K562 (cell line): ENCODE measurements around the gene TRMT112. TPM values are rescaled to one million over a fixed set of nuclear protein-coding genes. Genes with fewer than 3 reads are reported as not detected.

Experiments used
- ARID3B ChIP-seq: fragments of 250-450 bp; sonication (Bioruptor Pico); IDR thresholded peaks from 2 replicates; pipeline ENCODE4 v1.4.0; 2020; ENCODE audit warnings: borderline replicate concordance
- ATF4 ChIP-seq: fragments of 450-650 bp; formaldehyde crosslinking; IDR thresholded peaks from 2 replicates; pipeline ENCODE4 v1.4.0; 2022; ENCODE audit warnings: mild to moderate bottlenecking, moderate library complexity
- BRD4 ChIP-seq: fragments of 200-600 bp; sonication (generic); IDR thresholded peaks from 2 replicates; pipeline ENCODE4 v1.6.1; 2017; ENCODE audit warnings: inconsistent platforms
- CC2D1A ChIP-seq: fragments of 450-650 bp; IDR thresholded peaks from 2 replicates; pipeline ENCODE4 v1.6.1; 2017; ENCODE audit warnings: mild to moderate bottlenecking
- EGR1 ChIP-seq: fragments of 450-650 bp; conservative IDR thresholded peaks from 2 replicates; pipeline ENCODE4 v1.6.1; 2017; ENCODE audit warnings: mild to moderate bottlenecking
- EZH2 ChIP-seq: IDR thresholded peaks from 2 replicates; pipeline ENCODE4 v1.6.1; 2012; ENCODE audit warnings: low read depth, mild to moderate bottlenecking, inconsistent platforms, low read length, borderline replicate concordance
- HMG20B ChIP-seq: fragments of 250-450 bp; sonication (Bioruptor Pico); IDR thresholded peaks from 2 replicates; pipeline ENCODE4 v1.5.0; 2021; ENCODE audit warnings: mild to moderate bottlenecking
- HMGN3 ChIP-seq: IDR thresholded peaks from 2 replicates; pipeline ENCODE4 v1.6.1; 2011; ENCODE audit warnings: borderline replicate concordance, low read depth, mild to moderate bottlenecking, mixed read lengths, low read length; ENCODE audit not compliant: insufficient read length; ENCODE audit errors: extremely low read depth
- KDM2B ChIP-seq: fragments of 250-450 bp; sonication (Bioruptor Pico); IDR thresholded peaks from 2 replicates; pipeline ENCODE4 v1.8.0; 2021; ENCODE audit warnings: mild to moderate bottlenecking, moderate library complexity
- LEF1 ChIP-seq: fragments of 450-650 bp; IDR thresholded peaks from 2 replicates; pipeline ENCODE4 v1.6.1; 2016; ENCODE audit warnings: mild to moderate bottlenecking
- NR2C2 ChIP-seq, 2 experiments: fragments of 200-800 bp in 1 of 2; sonication (Bioruptor generic) in 1 of 2; sonication (generic) in 1 of 2; formaldehyde crosslinking in 1 of 2; IDR thresholded peaks; 2 replicates each; pipeline versions ENCODE4 v1.6.1 to v1.8.0; 2016 to 2022; ENCODE audit warnings: mild to moderate bottlenecking in 1 of 2, missing compliant biosample characterization in 1 of 2, missing genetic modification characterization in 1 of 2, missing genetic modification reagents in 1 of 2
- PCBP2 ChIP-seq: fragments of 200-400 bp; formaldehyde crosslinking; IDR thresholded peaks from 2 replicates; pipeline ENCODE4 v1.6.1; 2018; ENCODE audit warnings: low read length, low read depth, mild to moderate bottlenecking, moderate library complexity; ENCODE audit not compliant: poor library complexity, severe bottlenecking
- PTTG1 ChIP-seq: fragments of 450-650 bp; IDR thresholded peaks from 2 replicates; pipeline ENCODE4 v1.6.1; 2016; ENCODE audit warnings: low read depth, mild to moderate bottlenecking, missing genetic modification characterization, missing compliant biosample characterization
- SMARCC2 ChIP-seq: fragments of 450-650 bp; IDR thresholded peaks from 2 replicates; pipeline ENCODE4 v1.6.1; 2017; ENCODE audit warnings: antibody characterized with exemption, moderate library complexity, mild to moderate bottlenecking, low read depth
- STAT5A ChIP-seq: IDR thresholded peaks from 2 replicates; pipeline ENCODE4 v1.6.1; 2012; ENCODE audit warnings: low read length, inconsistent platforms, borderline replicate concordance
- ZNF121 ChIP-seq: sonication (generic); formaldehyde crosslinking; conservative IDR thresholded peaks from 2 replicates; pipeline ENCODE4 v1.8.0; 2022; ENCODE audit warnings: missing genetic modification reagents
- ZNF507 ChIP-seq: conservative IDR thresholded peaks from 2 replicates; pipeline ENCODE4 v1.6.1; 2017; ENCODE audit warnings: missing genetic modification characterization, missing compliant biosample characterization
- ZNF766 ChIP-seq: fragments of 200-800 bp; sonication (Bioruptor generic); conservative IDR thresholded peaks from 2 replicates; pipeline ENCODE4 v1.6.1; 2016; ENCODE audit warnings: missing genetic modification characterization, missing compliant biosample characterization
- ZSCAN29 ChIP-seq: fragments of 450-650 bp; IDR thresholded peaks from 2 replicates; pipeline ENCODE4 v1.6.1; 2017
- polyA plus RNA-seq, 8 experiments: library from polyadenylated mRNA; depleted of rRNA in 4 of 8; stranded (reverse) in 5 of 8; unstranded in 3 of 8; fragments of >200 nt; fragmentation: Nextera tagmentation in 2 of 8; fragmentation: Illumina TruSeq in 1 of 8; extraction: Ambion mirVana in 2 of 8; extraction: Trizol in 1 of 8; gene quantifications; 2 replicates each; pipeline versions ENCODE4 v1.2.1 to v1.2.3, GENCODE V29; 2011 to 2014; ENCODE audit warnings: inconsistent platforms in 1 of 8, missing spikeins in 1 of 8
- total RNA-seq, 7 experiments: library from RNA; depleted of rRNA in 6 of 7; stranded (reverse); fragments of >200 nt in 6 of 7; fragmentation: Illumina TruSeq in 2 of 7; extraction: Trizol in 2 of 7; gene quantifications; 2 replicates each; pipeline versions ENCODE4 v1.2.1 to v1.2.3, GENCODE V29; 2011 to 2021; ENCODE audit warnings: low replicate concordance in 1 of 7
- TF ChIP-seq, protein P1 (sequence below): IDR thresholded peaks from 3 replicates; pipeline ENCODE4 v1.6.1; 2011; ENCODE audit warnings: borderline replicate concordance, mild to moderate bottlenecking, moderate library complexity; ENCODE audit not compliant: insufficient read length; ENCODE audit errors: extremely low read depth
- TF ChIP-seq, protein P2 (sequence below): fragments of 250-450 bp; sonication (Bioruptor Pico); IDR thresholded peaks from 2 replicates; pipeline ENCODE4 v1.8.0; 2021; ENCODE audit warnings: mild to moderate bottlenecking, moderate library complexity

The TRMT112 gene
- total and polyA plus RNA-seq, 9 of the 15 experiments (the other 6 are each of a cell fraction or from before 2014, with no cell fraction given), result 162 to 444 (median 300) TPM

DNA sequence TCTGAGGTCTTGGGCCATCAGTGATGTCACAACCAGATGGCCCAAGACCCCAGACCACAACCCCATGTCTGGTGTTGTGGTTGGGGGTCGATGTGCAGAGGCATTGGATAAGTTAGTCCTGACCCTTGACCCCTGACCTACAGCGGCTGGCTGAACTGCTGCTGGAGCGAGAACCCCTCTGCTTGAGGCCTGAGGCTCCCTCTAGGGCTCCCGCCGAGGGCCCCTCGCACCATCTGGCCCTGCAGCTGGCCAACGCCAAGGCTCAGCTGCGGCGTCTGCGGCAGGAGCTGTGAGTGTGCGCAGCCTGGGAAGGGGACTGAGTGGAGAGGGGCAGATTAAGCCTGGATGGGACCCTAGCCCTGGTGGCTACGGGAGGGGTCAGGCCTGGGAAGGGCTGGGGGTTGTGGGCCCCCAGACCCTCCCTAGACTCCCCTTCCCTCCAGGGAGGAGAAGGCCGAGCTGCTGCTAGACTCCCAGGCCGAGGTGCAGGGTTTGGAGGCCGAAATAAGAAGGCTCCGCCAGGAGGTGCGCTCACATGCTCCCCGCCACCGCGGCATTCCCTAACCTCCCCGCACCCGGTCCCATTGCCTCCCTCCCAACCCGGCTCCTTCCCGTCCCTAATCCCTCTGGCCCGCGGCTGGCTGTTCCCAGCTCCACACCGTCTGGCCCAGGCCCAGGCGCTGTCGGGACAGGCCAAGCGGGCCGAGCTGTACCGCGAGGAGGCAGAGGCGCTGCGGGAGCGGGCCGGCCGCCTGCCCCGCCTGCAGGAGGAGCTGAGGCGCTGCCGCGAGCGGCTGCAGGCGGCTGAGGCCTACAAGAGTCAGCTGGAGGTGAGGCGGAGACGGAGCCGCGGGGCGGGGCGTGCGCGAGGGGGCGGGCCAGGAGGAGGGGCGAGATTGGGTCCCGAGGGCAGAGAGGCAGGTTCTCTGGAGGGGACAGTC lies 24.8 kb upstream of the TRMT112 start (continued):
- TF ChIP-seq ATF4 (CRISPR knock-in tag) (no peak), NR2C2 (CRISPR knock-in tag; IDR thresholded peaks at IDR 0.05) (peak; percentile 88; the same call in 1 of the 2 replicates), NR2C2 (tag; IDR thresholded peaks at IDR 0.05) (peak; percentile 82), HMG20B (CRISPR knock-in tag) (no peak), ZNF766 (CRISPR knock-in tag) (no peak), HMGN3 (no peak), PTTG1 (no peak), LEF1 (no peak), ARID3B (no peak), ZNF121 (CRISPR knock-in tag) (no peak), EGR1 (peak; percentile 37; the same call in 1 of the 2 replicates), BRD4 (no peak), KDM2B (peak; percentile 15; the same call in 1 of the 2 replicates), EZH2 (no peak), CC2D1A (no peak), PCBP2 (no peak), SMARCC2 (no peak), ZSCAN29 (no peak), ZNF507 (tag) (no peak), STAT5A (no peak)
- TF ChIP-seq, protein P1, sequence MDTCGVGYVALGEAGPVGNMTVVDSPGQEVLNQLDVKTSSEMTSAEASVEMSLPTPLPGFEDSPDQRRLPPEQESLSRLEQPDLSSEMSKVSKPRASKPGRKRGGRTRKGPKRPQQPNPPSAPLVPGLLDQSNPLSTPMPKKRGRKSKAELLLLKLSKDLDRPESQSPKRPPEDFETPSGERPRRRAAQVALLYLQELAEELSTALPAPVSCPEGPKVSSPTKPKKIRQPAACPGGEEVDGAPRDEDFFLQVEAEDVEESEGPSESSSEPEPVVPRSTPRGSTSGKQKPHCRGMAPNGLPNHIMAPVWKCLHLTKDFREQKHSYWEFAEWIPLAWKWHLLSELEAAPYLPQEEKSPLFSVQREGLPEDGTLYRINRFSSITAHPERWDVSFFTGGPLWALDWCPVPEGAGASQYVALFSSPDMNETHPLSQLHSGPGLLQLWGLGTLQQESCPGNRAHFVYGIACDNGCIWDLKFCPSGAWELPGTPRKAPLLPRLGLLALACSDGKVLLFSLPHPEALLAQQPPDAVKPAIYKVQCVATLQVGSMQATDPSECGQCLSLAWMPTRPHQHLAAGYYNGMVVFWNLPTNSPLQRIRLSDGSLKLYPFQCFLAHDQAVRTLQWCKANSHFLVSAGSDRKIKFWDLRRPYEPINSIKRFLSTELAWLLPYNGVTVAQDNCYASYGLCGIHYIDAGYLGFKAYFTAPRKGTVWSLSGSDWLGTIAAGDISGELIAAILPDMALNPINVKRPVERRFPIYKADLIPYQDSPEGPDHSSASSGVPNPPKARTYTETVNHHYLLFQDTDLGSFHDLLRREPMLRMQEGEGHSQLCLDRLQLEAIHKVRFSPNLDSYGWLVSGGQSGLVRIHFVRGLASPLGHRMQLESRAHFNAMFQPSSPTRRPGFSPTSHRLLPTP, result no peak
- TF ChIP-seq, protein P2, sequence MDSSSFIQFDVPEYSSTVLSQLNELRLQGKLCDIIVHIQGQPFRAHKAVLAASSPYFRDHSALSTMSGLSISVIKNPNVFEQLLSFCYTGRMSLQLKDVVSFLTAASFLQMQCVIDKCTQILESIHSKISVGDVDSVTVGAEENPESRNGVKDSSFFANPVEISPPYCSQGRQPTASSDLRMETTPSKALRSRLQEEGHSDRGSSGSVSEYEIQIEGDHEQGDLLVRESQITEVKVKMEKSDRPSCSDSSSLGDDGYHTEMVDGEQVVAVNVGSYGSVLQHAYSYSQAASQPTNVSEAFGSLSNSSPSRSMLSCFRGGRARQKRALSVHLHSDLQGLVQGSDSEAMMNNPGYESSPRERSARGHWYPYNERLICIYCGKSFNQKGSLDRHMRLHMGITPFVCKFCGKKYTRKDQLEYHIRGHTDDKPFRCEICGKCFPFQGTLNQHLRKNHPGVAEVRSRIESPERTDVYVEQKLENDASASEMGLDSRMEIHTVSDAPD (CRISPR knock-in tag), result 0 out of 2 replicates have a peak, but pooled peaks have one; percentile 48
